KMS-11 (cell line): Measurements from ENCODE around the gene CAPN14.

Source experiments
- H2AFZ ChIP-seq: fragments of 200-600 bp; sonication (generic); 2 replicates; pipeline ENCODE4 v1.6.1; 2016; ENCODE audit warnings: antibody characterized with exemption, mixed run types, low read depth
- H3K27ac ChIP-seq: fragments of 200-600 bp; sonication (generic); 2 replicates; pipeline ENCODE4 v1.6.1; 2016; ENCODE audit warnings: mild to moderate bottlenecking, mixed run types
- H3K27me3 ChIP-seq: fragments of 200-600 bp; sonication (generic); 2 replicates; pipeline ENCODE4 v1.6.1; 2017; ENCODE audit warnings: mild to moderate bottlenecking, low read depth, mixed run types, moderate library complexity; ENCODE audit not compliant: insufficient read depth
- H3K36me3 ChIP-seq: fragments of 200-600 bp; sonication (generic); 2 replicates; pipeline ENCODE4 v1.6.1; 2017; ENCODE audit warnings: mild to moderate bottlenecking, mixed run types; ENCODE audit not compliant: insufficient read depth
- H3K4me1 ChIP-seq: fragments of 200-600 bp; sonication (generic); 2 replicates; pipeline ENCODE4 v1.6.1; 2016; ENCODE audit warnings: mild to moderate bottlenecking, low read depth, mixed run types; ENCODE audit not compliant: poor library complexity, severe bottlenecking
- H3K4me2 ChIP-seq: fragments of 200-600 bp; sonication (generic); 2 replicates; pipeline ENCODE4 v1.7.0; 2016; ENCODE audit warnings: mild to moderate bottlenecking, mixed run types
- H3K4me3 ChIP-seq: fragments of 200-600 bp; sonication (generic); IDR thresholded peaks from 2 replicates; pipeline ENCODE4 v1.6.1; 2017; ENCODE audit warnings: low read depth, low read length, mixed read lengths; ENCODE audit not compliant: insufficient read depth
- H3K79me2 ChIP-seq: fragments of 200-600 bp; sonication (generic); 2 replicates; pipeline ENCODE4 v1.6.1; 2016; ENCODE audit warnings: low read depth, mixed run types; ENCODE audit not compliant: insufficient read depth
- H3K9ac ChIP-seq: fragments of 200-600 bp; sonication (generic); 2 replicates; pipeline ENCODE4 v1.6.1; 2016; ENCODE audit warnings: mild to moderate bottlenecking, mixed run types
- H4K20me1 ChIP-seq: fragments of 200-600 bp; sonication (generic); 2 replicates; pipeline ENCODE4 v1.6.1; 2016; ENCODE audit warnings: mild to moderate bottlenecking, mixed run types; ENCODE audit not compliant: insufficient read depth
- CTCF ChIP-seq: fragments of 200-600 bp; sonication (generic); conservative IDR thresholded peaks from 2 replicates; pipeline ENCODE4 v1.6.1; 2017; ENCODE audit warnings: low read depth, mild to moderate bottlenecking, antibody characterized with exemption, low read length, moderate library complexity, mixed read lengths

The CAPN14 gene

GRCh38 chr2:31202041-31202440, 15.3 kb downstream of the CAPN14 start:
- no peak for TF ChIP-seq CTCF
- Histone ChIP-seq H3K4me1 (no peaks in the 10 kb centered on the region), H3K4me3 (no peak overlapping the region), H3K9ac (no peak overlapping the region), H4K20me1 (no peaks in the 10 kb centered on the region), H3K27me3 (no peaks in the 10 kb centered on the region), H3K36me3 (no peaks in the 10 kb centered on the region), H3K4me2 (no peak overlapping the region), H3K27ac (no peak overlapping the region), H2AFZ (no peak overlapping the region), H3K79me2 (no peaks in the 10 kb centered on the region)

DNA sequence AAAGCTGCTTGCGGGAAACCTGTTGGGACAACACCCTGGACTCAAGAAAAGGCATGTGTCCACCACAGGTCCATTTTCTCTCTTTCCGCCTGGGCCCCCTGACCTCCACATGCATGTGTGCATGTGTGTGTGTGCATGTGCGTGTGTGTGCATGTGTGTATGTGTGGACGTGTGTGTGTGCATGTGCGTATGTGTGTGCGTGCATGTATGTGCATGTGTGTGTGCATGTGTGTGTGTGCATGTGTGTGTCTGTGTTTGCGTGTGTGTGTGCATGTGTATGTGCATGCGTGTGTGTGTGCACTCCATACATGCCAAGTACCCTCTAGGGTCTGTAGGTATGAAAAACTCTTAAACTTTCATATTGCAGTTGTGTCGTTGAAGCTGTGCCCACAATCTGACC, 16.3 kb downstream of the CAPN14 start:
- Histone ChIP-seq H3K9ac (no peak overlapping the region), H3K27ac (no peak overlapping the region), H3K27me3 (no peaks in the 10 kb centered on the region), H3K4me1 (no peaks in the 10 kb centered on the region), H3K4me3 (no peak overlapping the region), H3K36me3 (no peaks in the 10 kb centered on the region), H3K4me2 (no peak overlapping the region), H2AFZ (no peak overlapping the region), H3K79me2 (no peaks in the 10 kb centered on the region), H4K20me1 (no peaks in the 10 kb centered on the region)
- no peak for TF ChIP-seq CTCF

GRCh38 chr2:31199206-31199605, 18.1 kb downstream of the CAPN14 start:
- H4K20me1 ChIP-seq, result no peaks in the 10 kb centered on the region
- no peak overlapping the region for H3K4me2 ChIP-seq
- H2AFZ ChIP-seq, result no peak overlapping the region
- no peaks in the 10 kb centered on the region for H3K79me2 ChIP-seq
- no peaks in the 10 kb centered on the region for H3K27me3 ChIP-seq
- H3K9ac ChIP-seq, result no peak overlapping the region
- H3K27ac ChIP-seq, result no peak overlapping the region
- no peaks in the 10 kb centered on the region for H3K36me3 ChIP-seq
- TF ChIP-seq CTCF, result no peak
- H3K4me3 ChIP-seq, result no peak overlapping the region
- no peaks in the 10 kb centered on the region for H3K4me1 ChIP-seq

DNA sequence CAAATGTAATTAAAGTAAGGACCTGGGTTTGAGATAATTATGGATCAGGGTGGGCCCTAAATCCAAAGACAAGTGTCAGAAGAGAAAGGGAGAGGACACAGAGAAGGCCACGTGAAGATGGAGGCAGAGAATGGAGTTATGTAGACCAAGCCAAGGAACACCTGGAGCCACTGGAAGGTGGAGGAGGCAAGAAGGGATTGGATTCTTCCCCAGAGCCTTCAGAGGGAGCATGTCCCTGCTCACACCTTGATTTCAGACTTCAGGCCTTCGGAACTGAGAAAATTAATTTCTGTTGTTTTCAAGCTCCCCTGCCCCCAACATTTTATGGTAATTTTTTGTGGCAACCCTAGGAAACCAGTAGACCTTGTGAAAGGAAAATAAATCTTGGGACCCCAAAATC, 19.6 kb downstream of the CAPN14 start:
- Histone ChIP-seq H4K20me1 (no peaks in the 10 kb centered on the region), H2AFZ (no peak overlapping the region), H3K27me3 (no peaks in the 10 kb centered on the region), H3K9ac (no peak overlapping the region), H3K79me2 (no peaks in the 10 kb centered on the region), H3K4me1 (no peaks in the 10 kb centered on the region), H3K36me3 (no peaks in the 10 kb centered on the region), H3K4me3 (no peak overlapping the region), H3K27ac (no peak overlapping the region), H3K4me2 (no peak overlapping the region)
- TF ChIP-seq CTCF, result no peak

- H3K36me3 ChIP-seq, result no peaks in the 10 kb centered on the region
- H3K27me3 ChIP-seq, result no peaks in the 10 kb centered on the region
- no peaks in the 10 kb centered on the region for H3K79me2 ChIP-seq
- no peaks in the 10 kb centered on the region for H3K4me1 ChIP-seq
- H4K20me1 ChIP-seq, result no peaks in the 10 kb centered on the region
- TF ChIP-seq CTCF, result no peak
- no peak overlapping the region for H3K4me3 ChIP-seq
- H3K27ac ChIP-seq, result no peak overlapping the region
- no peak overlapping the region for H2AFZ ChIP-seq
- H3K9ac ChIP-seq, result no peak overlapping the region
- no peak overlapping the region for H3K4me2 ChIP-seq
These were observed 20.1 kb downstream of the CAPN14 start for GRCh38 chr2:31197166-31197565.
